Mesenchymal stem cell (in vitro differentiated cells and primary cell): ENCODE measurements around the gene SERBP1.

Experiments used
- DNase-seq: peaks from one replicate; pipeline ENCODE4 v3.0.0-alpha.2; 2013
- H2AFZ ChIP-seq: one replicate; pipeline ENCODE4 v1.6.1; 2013; ENCODE audit warnings: low read depth, mild to moderate bottlenecking, control low read depth, inconsistent platforms, low read length, moderate library complexity
- H2AK5ac ChIP-seq: 2 replicates; pipeline ENCODE4 v1.6.1; 2013; ENCODE audit warnings: low read length, moderate library complexity, mild to moderate bottlenecking, inconsistent platforms; ENCODE audit not compliant: severe bottlenecking
- H2BK120ac ChIP-seq: one replicate; pipeline ENCODE4 v1.6.1; 2013; ENCODE audit warnings: low read depth, mild to moderate bottlenecking, inconsistent platforms, low read length, moderate library complexity
- H2BK12ac ChIP-seq, 2 experiments: one replicate each; pipeline ENCODE4 v1.6.1; 2013; ENCODE audit warnings: inconsistent platforms in 2 of 2, low read length in 2 of 2, mild to moderate bottlenecking in 2 of 2, moderate library complexity in 2 of 2, control low read depth in 1 of 2
- H2BK15ac ChIP-seq: one replicate; pipeline ENCODE4 v1.6.1; 2013; ENCODE audit warnings: mild to moderate bottlenecking, low read depth, inconsistent platforms; ENCODE audit not compliant: poor library complexity, severe bottlenecking
- H2BK5ac ChIP-seq: 2 replicates; pipeline ENCODE4 v1.6.1; 2013; ENCODE audit warnings: low read depth, mild to moderate bottlenecking, low read length, control low read depth, inconsistent platforms; ENCODE audit not compliant: poor library complexity, severe bottlenecking
- H3K14ac ChIP-seq, 2 experiments: one replicate each; pipeline ENCODE4 v1.6.1; 2013; ENCODE audit warnings: inconsistent platforms in 2 of 2, low read length in 2 of 2, control low read depth in 1 of 2, mild to moderate bottlenecking in 1 of 2, moderate library complexity in 1 of 2
- H3K18ac ChIP-seq, 2 experiments: one replicate each; pipeline ENCODE4 v1.6.1; 2013; ENCODE audit warnings: inconsistent platforms in 2 of 2, low read length in 2 of 2, control low read depth in 1 of 2, low read depth in 1 of 2, mild to moderate bottlenecking in 1 of 2
- H3K23ac ChIP-seq, 2 experiments: one replicate each; pipeline ENCODE4 v1.6.1; 2013; ENCODE audit warnings: inconsistent platforms in 2 of 2, low read length in 2 of 2, mild to moderate bottlenecking in 2 of 2, moderate library complexity in 2 of 2, control low read depth in 1 of 2
- H3K27ac ChIP-seq: 2 replicates; pipeline ENCODE4 v1.5.1; 2013; ENCODE audit warnings: mild to moderate bottlenecking, moderate library complexity, low read length, control low read depth, inconsistent platforms; ENCODE audit not compliant: poor library complexity, severe bottlenecking
- H3K27me3 ChIP-seq, 2 experiments: 2 replicates each; pipeline versions ENCODE4 v1.6.1 to v1.7.0; 2013; ENCODE audit warnings: low read length in 2 of 2, mild to moderate bottlenecking in 2 of 2, moderate library complexity in 2 of 2, control low read depth in 1 of 2, inconsistent platforms in 1 of 2; ENCODE audit not compliant: control insufficient read depth in 1 of 2, insufficient read depth in 1 of 2
- H3K36me3 ChIP-seq, 2 experiments: 2 replicates each; pipeline versions ENCODE4 v1.6.1 to v1.7.0; 2013; ENCODE audit warnings: low read length in 2 of 2, control low read depth in 1 of 2, inconsistent platforms in 1 of 2, low read depth in 1 of 2, mild to moderate bottlenecking in 1 of 2; ENCODE audit not compliant: insufficient read depth in 2 of 2, control insufficient read depth in 1 of 2
- H3K4ac ChIP-seq, 2 experiments: one replicate each; pipeline ENCODE4 v1.6.1; 2013; ENCODE audit warnings: inconsistent platforms in 2 of 2, low read length in 2 of 2, mild to moderate bottlenecking in 2 of 2, moderate library complexity in 2 of 2, control low read depth in 1 of 2, low read depth in 1 of 2
- H3K4me1 ChIP-seq: 2 replicates; pipeline ENCODE4 v1.6.1; 2013; ENCODE audit warnings: low read depth, low read length, control low read depth; ENCODE audit not compliant: control insufficient read depth, insufficient read depth
- H3K4me2 ChIP-seq: 2 replicates; pipeline ENCODE4 v1.6.1; 2013; ENCODE audit warnings: low read length, mild to moderate bottlenecking, inconsistent platforms; ENCODE audit not compliant: poor library complexity, severe bottlenecking
- H3K4me3 ChIP-seq, 2 experiments: 2 replicates each; pipeline versions ENCODE4 v1.5.1 to v1.7.0; 2013; ENCODE audit warnings: low read length in 2 of 2, mild to moderate bottlenecking in 2 of 2, control low read depth in 1 of 2, low read depth in 1 of 2; ENCODE audit not compliant: insufficient read depth in 1 of 2
- H3K79me1 ChIP-seq: replicated peaks from 2 replicates; pipeline ENCODE4 v1.6.1; 2013; ENCODE audit warnings: mild to moderate bottlenecking, control low read depth, low read length, inconsistent platforms; ENCODE audit not compliant: poor library complexity, severe bottlenecking
- H3K9ac ChIP-seq: 2 replicates; pipeline ENCODE4 v1.7.0; 2013; ENCODE audit warnings: mild to moderate bottlenecking, low read length, moderate library complexity
- H3K9me3 ChIP-seq: 2 replicates; pipeline ENCODE4 v1.7.0; 2013; ENCODE audit warnings: mild to moderate bottlenecking, low read length; ENCODE audit not compliant: control insufficient read depth
- H4K8ac ChIP-seq: one replicate; pipeline ENCODE4 v1.6.1; 2013; ENCODE audit warnings: inconsistent platforms, mild to moderate bottlenecking, low read length, moderate library complexity
- H4K91ac ChIP-seq: one replicate; pipeline ENCODE4 v1.6.1; 2013; ENCODE audit warnings: mild to moderate bottlenecking, low read length, inconsistent platforms
- WGBS: methylation state at CpG from one replicate; pipeline ENCODE4 v1.1.7; 2013; ENCODE audit warnings: mixed read lengths; 5-methylcytosine and 5-hydroxymethylcytosine counted together

Gene SERBP1

GRCh38 chr1:67429011-67429527 is 1.1 kb downstream of the SERBP1 start:
- Histone ChIP-seq H4K91ac (no peak overlapping the region), H2AK5ac (no peak overlapping the region), H3K9ac (peak overlapping the region; percentile 95), H3K14ac (peak overlapping the region in 1 of 2 experiments; percentile 2), H2BK15ac (no peak overlapping the region), H3K18ac (no peak overlapping the region), H3K27ac (no peak overlapping the region), H2BK120ac (no peak overlapping the region), H2BK5ac (no peak overlapping the region), H3K27me3 (no peaks in the 10 kb centered on the region), H3K4me2 (peak overlapping the region; percentile 54), H2AFZ (no peak overlapping the region), H3K9me3 (no peaks in the 10 kb centered on the region), H3K36me3 (peaks cover 3 to 21% of the 10 kb centered on the region in 2 experiments), H3K4me1 (peaks cover 1% of the 10 kb centered on the region), H4K8ac (no peak overlapping the region), H3K79me1 (peaks cover 2% of the 10 kb centered on the region), H3K23ac (no peak overlapping the region), H2BK12ac (peak overlapping the region in 1 of 2 experiments; percentile 21), H3K4me3 (peak overlapping the region; percentile 72 to 98), H3K4ac (peak overlapping the region in 1 of 2 experiments; percentile 0)
- WGBS: 1% methylated on average over 25 of the region's 25 CpGs
- peak; percentile 42 for DNase-seq

DNA sequence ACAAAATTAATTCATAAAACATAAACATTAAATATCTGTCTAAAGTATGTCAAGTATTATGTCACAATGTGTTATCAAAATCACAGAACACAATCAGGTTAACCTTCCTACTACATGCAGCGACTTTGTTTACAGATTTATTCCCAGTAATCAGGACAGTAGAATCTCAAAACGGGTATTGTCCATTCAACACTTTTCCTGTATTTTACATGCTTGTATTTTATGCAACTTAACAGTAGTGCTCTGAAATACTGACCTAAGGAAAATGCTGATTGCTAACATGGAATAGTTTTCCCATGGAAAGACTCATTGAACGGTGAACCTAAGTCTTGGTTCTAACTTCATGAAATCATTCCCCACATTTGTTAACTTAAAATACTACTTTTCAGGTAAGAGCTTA is 2.3 kb downstream of the SERBP1 start:
- H2BK120ac ChIP-seq: no peak overlapping the region
- no peak for DNase-seq
- no peaks in the 10 kb centered on the region for H3K9me3 ChIP-seq
- H3K4me3 ChIP-seq: peak overlapping the region in 1 of 2 experiments; percentile 98
- no peak overlapping the region for H2BK5ac ChIP-seq
- H2AFZ ChIP-seq: no peak overlapping the region
- no peaks in the 10 kb centered on the region for H3K27me3 ChIP-seq
- no peak overlapping the region for H3K27ac ChIP-seq
- no peak overlapping the region for H2AK5ac ChIP-seq
- peaks cover 2% of the 10 kb centered on the region for H3K79me1 ChIP-seq
- peaks cover 8 to 33% of the 10 kb centered on the region in 2 experiments for H3K36me3 ChIP-seq
- WGBS: 20% methylated on average over 1 of the region's 3 CpGs
- peaks cover 1% of the 10 kb centered on the region for H3K4me1 ChIP-seq
- no peak overlapping the region for H3K18ac ChIP-seq
- peak overlapping the region; percentile 28 for H3K4me2 ChIP-seq
- no peak overlapping the region for H3K14ac ChIP-seq
- H4K8ac ChIP-seq: no peak overlapping the region
- no peak overlapping the region for H2BK12ac ChIP-seq
- H3K23ac ChIP-seq: no peak overlapping the region
- H3K9ac ChIP-seq: peak overlapping the region; percentile 95
- no peak overlapping the region for H3K4ac ChIP-seq
- H4K91ac ChIP-seq: no peak overlapping the region
- no peak overlapping the region for H2BK15ac ChIP-seq

GRCh38 chr1:67427465-67427864 is 2.7 kb downstream of the SERBP1 start:
- Histone ChIP-seq H4K91ac (no peak overlapping the region), H3K9me3 (no peaks in the 10 kb centered on the region), H2BK12ac (no peak overlapping the region), H3K23ac (no peak overlapping the region), H3K18ac (no peak overlapping the region), H3K4me2 (peak overlapping the region; percentile 52), H3K79me1 (peaks cover 2% of the 10 kb centered on the region), H2AK5ac (no peak overlapping the region), H3K4ac (no peak overlapping the region), H2BK5ac (no peak overlapping the region), H3K9ac (peak overlapping the region; percentile 95), H3K27ac (no peak overlapping the region), H2BK120ac (no peak overlapping the region), H2BK15ac (no peak overlapping the region), H3K4me3 (peak overlapping the region in 1 of 2 experiments; percentile 98), H3K27me3 (no peaks in the 10 kb centered on the region), H3K14ac (no peak overlapping the region), H2AFZ (no peak overlapping the region), H4K8ac (no peak overlapping the region), H3K36me3 (peaks cover 13 to 37% of the 10 kb centered on the region in 2 experiments), H3K4me1 (peaks cover 1% of the 10 kb centered on the region)
- WGBS: 36% methylated on average over 2 of the region's 2 CpGs
- no peak for DNase-seq

DNA sequence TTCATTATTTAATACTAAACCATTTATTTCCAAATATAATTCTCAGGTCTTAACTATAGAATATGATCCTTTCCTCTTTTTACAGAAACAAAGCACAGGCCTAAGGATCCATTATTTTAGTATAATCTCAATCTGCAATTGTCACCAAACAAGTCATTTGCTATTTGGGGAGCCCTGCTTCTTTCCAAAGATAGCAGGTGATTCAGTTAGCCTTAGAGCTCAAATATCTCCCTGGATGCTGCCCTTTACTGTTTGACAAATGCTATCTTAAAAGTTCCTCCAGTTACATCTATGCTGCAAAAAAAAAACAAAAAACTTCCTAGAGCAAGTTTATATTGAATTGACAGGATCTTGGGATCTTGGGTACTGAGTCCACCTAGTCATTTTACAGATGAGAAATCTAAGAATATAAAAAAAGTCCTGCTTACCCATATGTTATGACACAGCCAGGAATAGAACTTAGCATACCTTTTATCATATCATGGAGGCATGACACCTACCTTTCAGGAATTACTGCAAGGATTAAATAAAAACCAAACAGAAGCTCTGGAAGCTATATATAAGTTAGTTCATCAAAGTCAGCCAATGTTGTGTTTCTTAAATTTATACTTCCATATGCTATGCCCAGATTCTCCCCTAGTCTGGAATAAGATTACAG is 9.2 kb downstream of the SERBP1 start:
- Histone ChIP-seq H2BK120ac (no peak overlapping the region), H3K23ac (no peak overlapping the region), H4K8ac (no peak overlapping the region), H3K18ac (no peak overlapping the region), H3K4me3 (no peak overlapping the region), H2AFZ (no peak overlapping the region), H2BK15ac (no peak overlapping the region), H2BK5ac (no peak overlapping the region), H3K4me2 (no peak overlapping the region), H3K79me1 (peaks cover 2% of the 10 kb centered on the region), H3K9me3 (no peaks in the 10 kb centered on the region), H3K4me1 (peaks cover 4% of the 10 kb centered on the region), H4K91ac (no peak overlapping the region), H3K27me3 (no peaks in the 10 kb centered on the region), H3K27ac (no peak overlapping the region), H3K14ac (no peak overlapping the region), H3K9ac (no peak overlapping the region), H3K36me3 (peaks cover 36 to 98% of the 10 kb centered on the region in 2 experiments), H3K4ac (no peak overlapping the region), H2AK5ac (no peak overlapping the region), H2BK12ac (no peak overlapping the region)
- no peak for DNase-seq
